SU-DHL-6 (cell line): ENCODE measurements around the gene MIB2.

Source experiments
- H2AFZ ChIP-seq: fragments of 200-600 bp; sonication (generic); 2 replicates; pipeline ENCODE4 v1.6.1; 2014; ENCODE audit warnings: low read depth, mild to moderate bottlenecking, moderate library complexity, mixed read lengths, antibody characterized with exemption, low read length; ENCODE audit not compliant: severe bottlenecking
- H3F3A ChIP-seq: fragments of 200-600 bp; shearing (Covaris generic); 2 replicates; pipeline ENCODE4 v1.6.0; 2016; ENCODE audit warnings: antibody characterized with exemption, mild to moderate bottlenecking; ENCODE audit not compliant: insufficient read depth
- H3K27ac ChIP-seq: fragments of 200-600 bp; sonication (generic); 2 replicates; pipeline ENCODE4 v1.5.1; 2016; ENCODE audit warnings: low read depth, mild to moderate bottlenecking, low read length, moderate library complexity, mixed read lengths
- H3K27me3 ChIP-seq: fragments of 200-600 bp; sonication (generic), shearing (Covaris generic); 2 replicates; pipeline ENCODE4 v1.6.0; 2014; ENCODE audit warnings: mild to moderate bottlenecking, low read length
- H3K36me3 ChIP-seq: fragments of 200-600 bp; sonication (generic); 2 replicates; pipeline ENCODE4 v1.6.1; 2014; ENCODE audit warnings: mild to moderate bottlenecking, low read length, mixed read lengths
- H3K4me2 ChIP-seq: fragments of 300-600, 200-600 bp; shearing (Covaris generic), sonication (generic); 2 replicates; pipeline ENCODE4 v1.6.0; 2014; ENCODE audit warnings: low read length, low read depth, mild to moderate bottlenecking; ENCODE audit not compliant: poor library complexity, severe bottlenecking
- H3K4me3 ChIP-seq: fragments of 200-600 bp; sonication (generic); 2 replicates; pipeline ENCODE4 v1.5.1; 2014; ENCODE audit warnings: antibody characterized with exemption, low read length, mild to moderate bottlenecking, mixed read lengths; ENCODE audit not compliant: insufficient read depth, poor library complexity, severe bottlenecking
- H3K79me2 ChIP-seq: fragments of 200-600 bp; sonication (generic); 2 replicates; pipeline ENCODE4 v1.6.1; 2014; ENCODE audit warnings: mild to moderate bottlenecking, low read length, moderate library complexity; ENCODE audit not compliant: insufficient read depth
- H3K9ac ChIP-seq: fragments of 200-600 bp; sonication (generic); 2 replicates; pipeline ENCODE4 v1.7.0; 2014; ENCODE audit warnings: mild to moderate bottlenecking, low read length
- H3K9me2 ChIP-seq: fragments of 200-600 bp; sonication (generic); replicated peaks from 2 replicates; pipeline ENCODE4 v1.6.1; 2014; ENCODE audit warnings: low read length; ENCODE audit not compliant: insufficient read depth
- H3K9me3 ChIP-seq: fragments of 200-600 bp; sonication (generic); 2 replicates; pipeline ENCODE4 v1.6.1; 2014; ENCODE audit warnings: low read length, mixed read lengths; ENCODE audit not compliant: insufficient read depth
- H4K20me1 ChIP-seq: fragments of 200-600 bp; sonication (generic); 2 replicates; pipeline ENCODE4 v1.6.1; 2014; ENCODE audit warnings: low read depth, mild to moderate bottlenecking, antibody characterized with exemption, low read length, moderate library complexity, mixed read lengths
- CTCF ChIP-seq: fragments of 200-600 bp; sonication (generic); IDR thresholded peaks from one replicate; pipeline ENCODE4 v1.5.1; 2017; ENCODE audit warnings: antibody characterized with exemption, mild to moderate bottlenecking, low read length, moderate library complexity; ENCODE audit not compliant: insufficient read depth, poor library complexity, severe bottlenecking
- EZH2phosphoT487 ChIP-seq: fragments of 200-600 bp; sonication (generic), shearing (Covaris generic); conservative IDR thresholded peaks from 2 replicates; pipeline ENCODE4 v1.6.1; 2018; ENCODE audit warnings: mild to moderate bottlenecking, antibody characterized with exemption, low read length, moderate library complexity, mixed read lengths

The MIB2 gene

GRCh38 chr1:1622010-1622787, 6.9 kb downstream of the MIB2 start:
- Histone ChIP-seq H3K36me3 (no peaks in the 10 kb centered on the region), H2AFZ (no peak overlapping the region), H4K20me1 (no peaks in the 10 kb centered on the region), H3K4me3 (no peak overlapping the region), H3F3A (no peaks in the 10 kb centered on the region; the same call in 1 of the 2 replicates), H3K4me2 (no peak overlapping the region), H3K27me3 (no peaks in the 10 kb centered on the region), H3K27ac (no peak overlapping the region), H3K79me2 (no peaks in the 10 kb centered on the region), H3K9me2 (no peaks in the 10 kb centered on the region), H3K9ac (no peak overlapping the region), H3K9me3 (no peaks in the 10 kb centered on the region)
- TF ChIP-seq CTCF (no peak), EZH2phosphoT487 (no peak)

GRCh38 chr1:1622788-1623094, 7.4 kb downstream of the MIB2 start:
- H3K27me3 ChIP-seq = no peaks in the 10 kb centered on the region
- no peak overlapping the region for H2AFZ ChIP-seq
- TF ChIP-seq EZH2phosphoT487 = no peak
- no peaks in the 10 kb centered on the region for H3K9me3 ChIP-seq
- no peaks in the 10 kb centered on the region for H3F3A ChIP-seq
- no peaks in the 10 kb centered on the region for H3K36me3 ChIP-seq
- no peak overlapping the region for H3K27ac ChIP-seq
- no peaks in the 10 kb centered on the region for H3K79me2 ChIP-seq
- no peak overlapping the region for H3K4me2 ChIP-seq
- H3K9ac ChIP-seq = no peak overlapping the region
- H3K9me2 ChIP-seq = no peaks in the 10 kb centered on the region
- H4K20me1 ChIP-seq = no peaks in the 10 kb centered on the region
- no peak overlapping the region for H3K4me3 ChIP-seq

- Histone ChIP-seq H3K9ac (no peak overlapping the region), H3F3A (no peaks in the 10 kb centered on the region), H2AFZ (no peak overlapping the region), H3K9me2 (no peaks in the 10 kb centered on the region), H3K9me3 (no peaks in the 10 kb centered on the region), H4K20me1 (no peaks in the 10 kb centered on the region), H3K27ac (no peak overlapping the region), H3K4me3 (no peak overlapping the region), H3K4me2 (no peak overlapping the region), H3K27me3 (no peaks in the 10 kb centered on the region), H3K79me2 (no peaks in the 10 kb centered on the region), H3K36me3 (no peaks in the 10 kb centered on the region)
- no peak for TF ChIP-seq CTCF
- no peak for TF ChIP-seq EZH2phosphoT487
These were observed 7.9 kb downstream of the MIB2 start for GRCh38 chr1:1623181-1623630.

- Histone ChIP-seq H3F3A (no peaks in the 10 kb centered on the region), H4K20me1 (no peaks in the 10 kb centered on the region), H3K79me2 (no peaks in the 10 kb centered on the region), H3K36me3 (no peaks in the 10 kb centered on the region), H3K4me3 (no peak overlapping the region), H3K27me3 (no peaks in the 10 kb centered on the region), H3K9ac (no peak overlapping the region), H3K9me2 (no peaks in the 10 kb centered on the region), H3K27ac (no peak overlapping the region), H3K9me3 (no peaks in the 10 kb centered on the region), H2AFZ (no peak overlapping the region), H3K4me2 (no peak overlapping the region)
- TF ChIP-seq CTCF (no peak), EZH2phosphoT487 (no peak)
These were observed 8.5 kb downstream of the MIB2 start for GRCh38 chr1:1623631-1624442.
